GM19099 (cell line): ENCODE measurements around the gene KLF15.

ENCODE experiments used
- POLR2A ChIP-seq: IDR thresholded peaks from 3 replicates; pipeline ENCODE4 v1.6.1; 2011; ENCODE audit warnings: low read depth; ENCODE audit not compliant: insufficient read length; ENCODE audit errors: extremely low read depth

The KLF15 gene

GRCh38 chr3:126393563-126393962 lies 36.4 kb upstream of the KLF15 start:
- no peak for TF ChIP-seq POLR2A

- no peak for TF ChIP-seq POLR2A
Observed at GRCh38 chr3:126392246-126392645, 35.0 kb upstream of the KLF15 start.

- TF ChIP-seq POLR2A, result no peak
Observed at GRCh38 chr3:126391631-126392030, 34.4 kb upstream of the KLF15 start.

- TF ChIP-seq POLR2A, result no peak
Observed at GRCh38 chr3:126390751-126391150, 33.5 kb upstream of the KLF15 start.

- no peak for TF ChIP-seq POLR2A
Observed at GRCh38 chr3:126390201-126390600, 33.0 kb upstream of the KLF15 start.

- no peak for TF ChIP-seq POLR2A
Observed at GRCh38 chr3:126389794-126390146, 32.6 kb upstream of the KLF15 start.

GRCh38 chr3:126389112-126389793 lies 32.0 kb upstream of the KLF15 start:
- TF ChIP-seq POLR2A, result no peak

- no peak for TF ChIP-seq POLR2A
Observed at GRCh38 chr3:126381966-126382365, 24.8 kb upstream of the KLF15 start.

GRCh38 chr3:126380011-126380768 lies 23.0 kb upstream of the KLF15 start:
- no peak for TF ChIP-seq POLR2A

GRCh38 chr3:126378341-126378751 lies 21.1 kb upstream of the KLF15 start:
- TF ChIP-seq POLR2A, result no peak

GRCh38 chr3:126377211-126377610 lies 20.0 kb upstream of the KLF15 start:
- no peak for TF ChIP-seq POLR2A

- TF ChIP-seq POLR2A, result no peak
Observed at GRCh38 chr3:126376444-126376843, 19.2 kb upstream of the KLF15 start.

- TF ChIP-seq POLR2A, result no peak
Observed at GRCh38 chr3:126375835-126376331, 18.7 kb upstream of the KLF15 start.

- TF ChIP-seq POLR2A, result no peak
Observed at GRCh38 chr3:126373682-126374601, 16.7 kb upstream of the KLF15 start.

GRCh38 chr3:126373146-126373613 lies 16.0 kb upstream of the KLF15 start:
- no peak for TF ChIP-seq POLR2A
